WERI-Rb-1 (cell line): ENCODE results near the gene CHST15.

Source experiments
- DNase-seq: peaks from one replicate; pipeline ENCODE4 v3.0.0-alpha.2; 2020
- H3K27ac ChIP-seq: fragments of 250-450 bp; sonication (Bioruptor Pico); 2 replicates; pipeline ENCODE4 v1.5.1; 2020; ENCODE audit warnings: mild to moderate bottlenecking, moderate library complexity
- H3K27me3 ChIP-seq: fragments of 250-450 bp; sonication (Bioruptor Pico); 2 replicates; pipeline ENCODE4 v1.5.1; 2021; ENCODE audit warnings: mild to moderate bottlenecking, low read depth, moderate library complexity; ENCODE audit not compliant: insufficient read depth, severe bottlenecking
- H3K36me3 ChIP-seq: fragments of 250-450 bp; sonication (Bioruptor Pico); 2 replicates; pipeline ENCODE4 v1.5.1; 2020; ENCODE audit warnings: mild to moderate bottlenecking, moderate library complexity
- H3K4me3 ChIP-seq: 2 replicates; pipeline ENCODE4 v1.5.1; 2011; ENCODE audit warnings: low read depth, mild to moderate bottlenecking, control low read depth, low read length
- H3K9me3 ChIP-seq: fragments of 250-450 bp; sonication (Bioruptor Pico); 2 replicates; pipeline ENCODE4 v1.5.1; 2021; ENCODE audit warnings: mild to moderate bottlenecking, moderate library complexity; ENCODE audit not compliant: severe bottlenecking
- TF ChIP-seq, protein P1 (sequence below): IDR thresholded peaks from 2 replicates; pipeline ENCODE4 v1.5.1; 2011; ENCODE audit warnings: low read depth, mild to moderate bottlenecking, control low read depth, inconsistent platforms, low read length

The CHST15 gene

DNA sequence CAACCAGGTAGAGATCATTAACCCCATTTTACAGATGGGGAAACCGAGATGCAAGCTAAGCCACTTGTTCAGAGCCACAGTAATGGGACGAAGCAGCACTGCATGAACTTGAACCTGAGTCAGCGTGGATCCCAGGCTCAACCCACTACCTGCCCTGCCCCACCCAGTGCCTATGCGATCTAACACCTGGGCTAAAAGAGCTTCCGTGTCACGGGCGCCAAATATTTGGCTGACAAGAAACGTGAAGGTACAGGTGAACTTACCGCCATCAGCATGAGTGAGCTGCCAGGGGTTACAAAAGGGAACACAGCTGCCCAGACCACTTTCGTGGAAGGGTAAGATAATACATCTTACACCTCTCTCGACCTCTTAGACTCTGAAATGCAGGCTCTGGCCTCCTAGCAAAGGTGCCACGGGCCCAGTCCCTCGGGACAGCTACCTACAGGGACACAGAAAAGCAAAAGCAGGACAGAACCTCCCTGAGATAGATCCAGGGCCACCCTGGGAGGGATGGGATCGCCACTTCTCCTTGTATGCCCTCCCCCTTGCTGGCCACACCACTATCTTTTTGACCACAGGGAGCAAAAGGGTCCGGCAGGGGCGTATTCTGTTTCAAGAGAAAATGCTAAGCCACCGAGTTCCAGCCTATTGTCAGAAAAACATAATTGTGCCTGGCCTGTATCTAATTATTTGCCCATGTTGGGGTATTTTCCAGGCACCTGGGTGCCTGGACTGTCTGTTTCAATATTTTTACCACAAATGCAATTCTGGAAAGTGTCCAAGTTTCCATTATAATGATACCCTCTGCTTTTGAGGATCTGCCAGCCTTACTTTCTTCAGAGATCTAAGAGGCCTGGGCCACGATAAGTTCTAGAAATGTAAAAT lies 6.4 kb downstream of the CHST15 start:
- no peak overlapping the region for H3K4me3 ChIP-seq
- no peak overlapping the region for H3K27ac ChIP-seq
- H3K36me3 ChIP-seq = no peaks in the 10 kb centered on the region
- no peak for DNase-seq
- TF ChIP-seq, protein P1, sequence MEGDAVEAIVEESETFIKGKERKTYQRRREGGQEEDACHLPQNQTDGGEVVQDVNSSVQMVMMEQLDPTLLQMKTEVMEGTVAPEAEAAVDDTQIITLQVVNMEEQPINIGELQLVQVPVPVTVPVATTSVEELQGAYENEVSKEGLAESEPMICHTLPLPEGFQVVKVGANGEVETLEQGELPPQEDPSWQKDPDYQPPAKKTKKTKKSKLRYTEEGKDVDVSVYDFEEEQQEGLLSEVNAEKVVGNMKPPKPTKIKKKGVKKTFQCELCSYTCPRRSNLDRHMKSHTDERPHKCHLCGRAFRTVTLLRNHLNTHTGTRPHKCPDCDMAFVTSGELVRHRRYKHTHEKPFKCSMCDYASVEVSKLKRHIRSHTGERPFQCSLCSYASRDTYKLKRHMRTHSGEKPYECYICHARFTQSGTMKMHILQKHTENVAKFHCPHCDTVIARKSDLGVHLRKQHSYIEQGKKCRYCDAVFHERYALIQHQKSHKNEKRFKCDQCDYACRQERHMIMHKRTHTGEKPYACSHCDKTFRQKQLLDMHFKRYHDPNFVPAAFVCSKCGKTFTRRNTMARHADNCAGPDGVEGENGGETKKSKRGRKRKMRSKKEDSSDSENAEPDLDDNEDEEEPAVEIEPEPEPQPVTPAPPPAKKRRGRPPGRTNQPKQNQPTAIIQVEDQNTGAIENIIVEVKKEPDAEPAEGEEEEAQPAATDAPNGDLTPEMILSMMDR = no peak
- H3K9me3 ChIP-seq = peaks cover 2% of the 10 kb centered on the region
- peaks cover 17% of the 10 kb centered on the region for H3K27me3 ChIP-seq

DNA sequence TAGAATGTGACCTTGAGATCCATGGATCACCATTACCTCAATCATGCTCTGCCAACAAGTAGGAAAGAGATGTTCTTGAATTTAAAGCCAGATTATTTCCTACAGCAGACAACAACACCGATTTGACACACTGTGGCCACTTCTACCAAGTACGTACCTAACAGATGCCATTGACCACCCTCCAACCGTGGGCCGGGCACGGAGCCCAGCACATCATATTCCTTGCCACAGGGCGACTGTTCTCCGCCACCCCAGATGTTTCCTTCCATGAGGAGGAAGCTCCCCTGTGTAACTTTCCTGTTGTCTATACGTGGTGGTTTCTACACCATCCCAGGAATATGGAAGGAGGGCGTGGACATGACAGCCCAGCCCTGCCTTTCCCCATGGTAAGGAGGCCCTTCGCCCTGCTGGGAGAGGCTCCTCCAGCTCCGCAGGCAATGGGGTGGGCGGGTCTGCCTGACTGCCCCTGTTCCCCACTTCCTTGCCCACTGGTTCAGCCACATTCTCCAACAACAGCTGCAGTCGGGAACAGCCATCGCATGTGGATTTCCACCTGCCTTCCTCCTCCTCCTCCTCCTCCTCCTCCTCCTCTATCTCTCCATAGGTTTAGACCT lies 7.2 kb downstream of the CHST15 start:
- no peak overlapping the region for H3K27ac ChIP-seq
- TF ChIP-seq, protein P1 = no peak

DNA sequence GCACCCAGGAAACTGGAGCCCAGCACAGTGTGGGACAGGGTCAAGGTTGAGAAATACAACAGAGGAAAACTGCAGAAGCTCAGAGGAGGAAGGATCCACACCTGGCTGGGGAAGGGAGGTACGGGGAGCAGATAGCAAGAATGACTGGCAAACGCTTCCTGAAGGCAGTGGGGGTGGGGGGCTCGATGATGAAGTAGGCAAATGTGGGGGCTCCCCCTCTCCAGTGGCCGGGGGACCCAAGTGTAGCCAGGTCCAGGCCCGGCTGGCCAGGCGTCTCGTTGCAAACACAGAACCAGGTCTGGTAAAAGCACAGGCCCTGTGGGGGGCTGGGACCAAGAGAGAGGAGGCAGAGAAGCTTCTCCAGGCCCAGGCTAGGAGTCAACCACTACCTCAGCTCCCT lies 7.7 kb downstream of the CHST15 start:
- DNase-seq = no peak
- Histone ChIP-seq H3K9me3 (peaks cover 2% of the 10 kb centered on the region), H3K27me3 (peaks cover 4% of the 10 kb centered on the region), H3K4me3 (no peak overlapping the region), H3K27ac (no peak overlapping the region), H3K36me3 (no peaks in the 10 kb centered on the region)
- TF ChIP-seq, protein P1 = no peak

More for the DNA sequence above, 7.2 kb downstream of the CHST15 start:
- Histone ChIP-seq H3K4me3 (no peak overlapping the region), H3K36me3 (no peaks in the 10 kb centered on the region), H3K27me3 (peaks cover 9% of the 10 kb centered on the region), H3K9me3 (peaks cover 2% of the 10 kb centered on the region)
- no peak for DNase-seq

DNA sequence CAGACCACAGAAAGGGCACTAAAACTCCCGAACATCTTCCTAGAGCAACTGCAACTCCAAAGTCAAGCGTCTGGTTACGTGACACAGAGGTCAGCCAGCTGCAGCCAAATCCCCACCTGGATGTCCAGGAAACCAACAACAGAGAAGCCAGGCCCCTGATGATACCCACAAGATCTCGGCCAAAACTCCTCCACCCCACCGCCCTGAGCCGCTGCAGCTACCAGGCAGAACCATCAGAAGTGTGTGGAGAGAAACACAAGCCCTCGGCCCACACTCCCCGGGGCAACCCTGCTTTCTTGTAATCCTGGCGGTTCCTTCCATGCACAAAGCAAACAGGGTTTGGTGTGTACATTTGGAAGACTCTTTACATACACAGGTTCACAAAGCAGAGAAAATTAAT lies 8.7 kb downstream of the CHST15 start:
- Histone ChIP-seq H3K4me3 (no peak overlapping the region), H3K27me3 (no peaks in the 10 kb centered on the region), H3K27ac (no peak overlapping the region), H3K9me3 (peaks cover 2% of the 10 kb centered on the region), H3K36me3 (no peaks in the 10 kb centered on the region)
- TF ChIP-seq, protein P1 = no peak
- no peak for DNase-seq

DNA sequence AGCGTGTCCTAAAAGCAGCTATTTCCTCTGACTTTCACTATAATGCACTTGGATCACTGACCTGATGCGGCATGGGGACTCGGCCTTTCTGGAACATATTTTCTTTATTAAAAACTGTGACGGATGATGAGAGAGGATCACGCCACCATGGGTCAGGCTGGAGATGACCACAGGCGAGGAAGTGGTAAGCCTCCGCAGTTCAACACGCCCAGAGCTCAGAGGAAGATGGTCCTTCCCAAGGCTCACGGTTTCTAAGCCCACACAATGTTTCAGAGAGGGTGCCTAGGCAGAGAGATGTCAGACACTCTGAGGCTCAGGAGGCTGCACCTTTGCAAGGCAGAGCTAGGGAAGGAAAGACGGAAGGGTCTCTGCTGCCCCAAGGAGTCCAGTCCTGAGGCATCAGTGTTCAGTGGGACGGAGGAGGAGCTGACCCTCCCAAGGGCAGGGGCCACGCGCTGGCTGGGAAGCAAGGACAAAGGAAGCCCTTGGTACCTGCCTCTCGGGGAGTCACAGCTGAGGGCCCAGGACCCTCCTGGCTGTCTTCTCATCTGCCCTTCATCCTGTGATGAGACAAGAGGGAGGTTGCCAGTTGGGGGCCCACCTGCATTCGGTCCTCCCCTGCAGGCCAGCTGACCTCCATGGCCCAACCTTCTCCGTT lies 9.5 kb downstream of the CHST15 start:
- TF ChIP-seq, protein P1 = no peak
- no peak overlapping the region for H3K4me3 ChIP-seq
- no peak for DNase-seq
- H3K36me3 ChIP-seq = no peaks in the 10 kb centered on the region
- no peaks in the 10 kb centered on the region for H3K27me3 ChIP-seq
- no peak overlapping the region for H3K27ac ChIP-seq
- peaks cover 2% of the 10 kb centered on the region for H3K9me3 ChIP-seq
